Mesenchymal stem cell (in vitro differentiated cells and primary cell): Measurements from ENCODE around the gene ITGAV.

Experiments
- DNase-seq: peaks from one replicate; pipeline ENCODE4 v3.0.0-alpha.2; 2013
- H2AFZ ChIP-seq: one replicate; pipeline ENCODE4 v1.6.1; 2013; ENCODE audit warnings: low read depth, mild to moderate bottlenecking, control low read depth, inconsistent platforms, low read length, moderate library complexity
- H2AK5ac ChIP-seq: 2 replicates; pipeline ENCODE4 v1.6.1; 2013; ENCODE audit warnings: low read length, moderate library complexity, mild to moderate bottlenecking, inconsistent platforms; ENCODE audit not compliant: severe bottlenecking
- H2BK120ac ChIP-seq: one replicate; pipeline ENCODE4 v1.6.1; 2013; ENCODE audit warnings: low read depth, mild to moderate bottlenecking, inconsistent platforms, low read length, moderate library complexity
- H2BK12ac ChIP-seq, 2 experiments: one replicate each; pipeline ENCODE4 v1.6.1; 2013; ENCODE audit warnings: inconsistent platforms in 2 of 2, low read length in 2 of 2, mild to moderate bottlenecking in 2 of 2, moderate library complexity in 2 of 2, control low read depth in 1 of 2
- H2BK15ac ChIP-seq: one replicate; pipeline ENCODE4 v1.6.1; 2013; ENCODE audit warnings: mild to moderate bottlenecking, low read depth, inconsistent platforms; ENCODE audit not compliant: poor library complexity, severe bottlenecking
- H2BK5ac ChIP-seq: 2 replicates; pipeline ENCODE4 v1.6.1; 2013; ENCODE audit warnings: low read depth, mild to moderate bottlenecking, low read length, control low read depth, inconsistent platforms; ENCODE audit not compliant: poor library complexity, severe bottlenecking
- H3K14ac ChIP-seq, 2 experiments: one replicate each; pipeline ENCODE4 v1.6.1; 2013; ENCODE audit warnings: inconsistent platforms in 2 of 2, low read length in 2 of 2, control low read depth in 1 of 2, mild to moderate bottlenecking in 1 of 2, moderate library complexity in 1 of 2
- H3K18ac ChIP-seq, 2 experiments: one replicate each; pipeline ENCODE4 v1.6.1; 2013; ENCODE audit warnings: inconsistent platforms in 2 of 2, low read length in 2 of 2, control low read depth in 1 of 2, low read depth in 1 of 2, mild to moderate bottlenecking in 1 of 2
- H3K23ac ChIP-seq, 2 experiments: one replicate each; pipeline ENCODE4 v1.6.1; 2013; ENCODE audit warnings: inconsistent platforms in 2 of 2, low read length in 2 of 2, mild to moderate bottlenecking in 2 of 2, moderate library complexity in 2 of 2, control low read depth in 1 of 2
- H3K27ac ChIP-seq: 2 replicates; pipeline ENCODE4 v1.5.1; 2013; ENCODE audit warnings: mild to moderate bottlenecking, moderate library complexity, low read length, control low read depth, inconsistent platforms; ENCODE audit not compliant: poor library complexity, severe bottlenecking
- H3K27me3 ChIP-seq, 2 experiments: 2 replicates each; pipeline versions ENCODE4 v1.6.1 to v1.7.0; 2013; ENCODE audit warnings: low read length in 2 of 2, mild to moderate bottlenecking in 2 of 2, moderate library complexity in 2 of 2, control low read depth in 1 of 2, inconsistent platforms in 1 of 2; ENCODE audit not compliant: control insufficient read depth in 1 of 2, insufficient read depth in 1 of 2
- H3K36me3 ChIP-seq, 2 experiments: 2 replicates each; pipeline versions ENCODE4 v1.6.1 to v1.7.0; 2013; ENCODE audit warnings: low read length in 2 of 2, control low read depth in 1 of 2, inconsistent platforms in 1 of 2, low read depth in 1 of 2, mild to moderate bottlenecking in 1 of 2; ENCODE audit not compliant: insufficient read depth in 2 of 2, control insufficient read depth in 1 of 2
- H3K4ac ChIP-seq, 2 experiments: one replicate each; pipeline ENCODE4 v1.6.1; 2013; ENCODE audit warnings: inconsistent platforms in 2 of 2, low read length in 2 of 2, mild to moderate bottlenecking in 2 of 2, moderate library complexity in 2 of 2, control low read depth in 1 of 2, low read depth in 1 of 2
- H3K4me1 ChIP-seq: 2 replicates; pipeline ENCODE4 v1.6.1; 2013; ENCODE audit warnings: low read depth, low read length, control low read depth; ENCODE audit not compliant: control insufficient read depth, insufficient read depth
- H3K4me2 ChIP-seq: 2 replicates; pipeline ENCODE4 v1.6.1; 2013; ENCODE audit warnings: low read length, mild to moderate bottlenecking, inconsistent platforms; ENCODE audit not compliant: poor library complexity, severe bottlenecking
- H3K4me3 ChIP-seq, 2 experiments: 2 replicates each; pipeline versions ENCODE4 v1.5.1 to v1.7.0; 2013; ENCODE audit warnings: low read length in 2 of 2, mild to moderate bottlenecking in 2 of 2, control low read depth in 1 of 2, low read depth in 1 of 2; ENCODE audit not compliant: insufficient read depth in 1 of 2
- H3K79me1 ChIP-seq: replicated peaks from 2 replicates; pipeline ENCODE4 v1.6.1; 2013; ENCODE audit warnings: mild to moderate bottlenecking, control low read depth, low read length, inconsistent platforms; ENCODE audit not compliant: poor library complexity, severe bottlenecking
- H3K9ac ChIP-seq: 2 replicates; pipeline ENCODE4 v1.7.0; 2013; ENCODE audit warnings: mild to moderate bottlenecking, low read length, moderate library complexity
- H3K9me3 ChIP-seq: 2 replicates; pipeline ENCODE4 v1.7.0; 2013; ENCODE audit warnings: mild to moderate bottlenecking, low read length; ENCODE audit not compliant: control insufficient read depth
- H4K8ac ChIP-seq: one replicate; pipeline ENCODE4 v1.6.1; 2013; ENCODE audit warnings: inconsistent platforms, mild to moderate bottlenecking, low read length, moderate library complexity
- H4K91ac ChIP-seq: one replicate; pipeline ENCODE4 v1.6.1; 2013; ENCODE audit warnings: mild to moderate bottlenecking, low read length, inconsistent platforms
- WGBS: methylation state at CpG from one replicate; pipeline ENCODE4 v1.1.7; 2013; ENCODE audit warnings: mixed read lengths; 5-methylcytosine and 5-hydroxymethylcytosine counted together

Gene ITGAV

DNA sequence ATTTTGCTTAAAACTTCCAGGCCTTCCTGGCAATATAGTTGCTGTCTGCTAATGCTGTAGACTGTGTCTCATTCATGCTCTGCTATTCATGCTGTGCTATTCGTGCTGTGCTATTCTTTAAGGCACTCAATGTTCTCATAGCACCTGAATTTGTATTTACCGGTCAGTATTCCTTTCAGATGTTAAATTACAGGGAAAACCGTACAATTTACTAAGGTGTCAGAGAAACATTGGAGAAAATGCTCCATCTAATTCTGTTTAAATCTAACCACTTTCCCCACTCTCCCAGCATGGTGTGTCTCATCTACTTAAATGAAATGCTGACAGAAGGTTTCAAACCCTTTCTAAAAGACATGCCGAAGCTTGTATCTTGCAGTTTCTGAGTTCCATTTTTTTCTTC is 129.0 kb downstream of the ITGAV start:
- Histone ChIP-seq H3K23ac (no peak overlapping the region), H3K9ac (no peak overlapping the region), H2BK5ac (no peak overlapping the region), H3K4ac (no peak overlapping the region), H4K8ac (no peak overlapping the region), H3K27me3 (no peaks in the 10 kb centered on the region), H2BK12ac (no peak overlapping the region), H2AK5ac (no peak overlapping the region), H3K14ac (no peak overlapping the region), H3K27ac (no peak overlapping the region), H3K9me3 (no peaks in the 10 kb centered on the region), H3K36me3 (no peaks in the 10 kb centered on the region), H2AFZ (no peak overlapping the region), H2BK15ac (no peak overlapping the region), H3K4me3 (no peak overlapping the region), H3K79me1 (no peaks in the 10 kb centered on the region), H2BK120ac (no peak overlapping the region), H3K4me2 (no peak overlapping the region), H3K4me1 (no peaks in the 10 kb centered on the region), H3K18ac (no peak overlapping the region), H4K91ac (no peak overlapping the region)
- DNase-seq: no peak
- whole genome bisulfite sequencing: 81% methylated on average over 3 of the region's 4 CpGs

DNA sequence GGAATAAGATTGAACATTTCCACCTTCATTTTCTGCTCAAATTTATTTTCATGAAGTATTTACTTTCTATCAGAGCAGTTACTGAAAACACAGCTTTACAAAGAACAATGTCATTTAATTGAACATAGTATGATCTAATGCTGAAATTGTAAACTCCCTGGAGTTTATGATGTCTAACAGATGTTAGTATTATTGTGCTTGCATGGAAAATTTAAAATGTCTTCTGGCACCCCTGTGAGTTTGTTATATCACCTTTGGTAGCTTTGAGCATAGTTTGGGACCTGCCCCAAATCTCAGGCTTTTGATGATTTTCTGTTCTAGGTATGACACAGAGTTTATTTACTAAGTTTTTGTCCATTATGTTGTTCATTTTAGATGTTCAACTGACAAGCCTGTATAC is 132.1 kb downstream of the ITGAV start:
- DNase-seq: no peak
- Histone ChIP-seq H2BK12ac (no peak overlapping the region), H3K18ac (no peak overlapping the region)

DNA sequence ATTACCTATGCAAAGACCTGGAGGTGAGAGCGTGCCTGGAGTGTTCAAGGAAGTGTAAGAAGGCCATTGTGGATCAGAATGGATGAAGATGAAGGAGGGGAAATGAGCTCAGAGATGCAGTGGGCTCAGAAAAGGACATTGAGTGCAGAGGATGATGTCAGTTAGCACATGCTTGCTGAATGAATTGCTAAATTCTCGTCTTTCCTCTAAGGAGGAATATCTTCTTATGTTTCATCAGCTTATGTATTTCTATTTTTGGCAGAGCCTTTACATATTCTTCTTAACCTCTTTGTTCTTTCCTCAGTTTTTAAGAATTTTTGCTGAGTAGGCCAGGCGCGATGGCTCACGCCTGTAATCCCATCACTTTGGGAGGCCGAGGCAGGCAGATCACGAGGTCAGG is 134.9 kb downstream of the ITGAV start:
- H3K27me3 ChIP-seq: no peaks in the 10 kb centered on the region
- 88% methylated on average over 6 of the region's 7 CpGs for WGBS

More for the DNA sequence above, 132.1 kb downstream of the ITGAV start:
- no peak overlapping the region for H3K23ac ChIP-seq
- H2BK15ac ChIP-seq: no peak overlapping the region
- H2AK5ac ChIP-seq: no peak overlapping the region
- no peaks in the 10 kb centered on the region for H3K27me3 ChIP-seq
- H4K8ac ChIP-seq: no peak overlapping the region
- no peaks in the 10 kb centered on the region for H3K4me1 ChIP-seq
- no peak overlapping the region for H3K4me3 ChIP-seq
- H2AFZ ChIP-seq: no peak overlapping the region
- no peak overlapping the region for H3K27ac ChIP-seq
- H2BK5ac ChIP-seq: no peak overlapping the region
- no peak overlapping the region for H3K4ac ChIP-seq
- H4K91ac ChIP-seq: no peak overlapping the region
- no peaks in the 10 kb centered on the region for H3K9me3 ChIP-seq
- no peak overlapping the region for H3K14ac ChIP-seq
- H3K9ac ChIP-seq: no peak overlapping the region
- H3K4me2 ChIP-seq: no peak overlapping the region
- no peaks in the 10 kb centered on the region for H3K36me3 ChIP-seq
- H3K79me1 ChIP-seq: peaks cover 3% of the 10 kb centered on the region
- no peak overlapping the region for H2BK120ac ChIP-seq

DNA sequence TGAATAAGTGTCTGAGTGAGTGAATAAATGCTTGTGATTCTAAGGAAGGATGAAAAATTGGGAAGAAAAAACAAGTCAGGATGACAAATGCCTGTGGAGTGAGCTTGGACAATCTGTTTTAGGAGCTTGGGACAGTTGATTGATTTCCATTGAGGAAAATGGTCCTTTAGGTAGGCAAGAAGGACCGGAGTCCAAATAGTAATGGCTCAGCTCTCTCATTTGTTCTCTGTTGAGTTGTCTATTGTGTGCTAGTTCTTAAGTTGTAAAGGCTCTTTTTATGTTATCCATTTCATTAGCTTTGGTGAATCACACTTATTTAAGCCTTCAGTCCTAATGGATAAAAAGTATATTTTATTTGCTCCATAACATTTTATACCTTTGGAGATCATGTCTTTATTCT is 135.9 kb downstream of the ITGAV start:
- no peaks in the 10 kb centered on the region for H3K27me3 ChIP-seq

More for the DNA sequence above, 134.9 kb downstream of the ITGAV start:
- Histone ChIP-seq H2BK12ac (no peak overlapping the region), H2BK5ac (no peak overlapping the region), H2AFZ (no peak overlapping the region), H3K79me1 (peaks cover 3% of the 10 kb centered on the region), H2BK15ac (no peak overlapping the region), H3K4me2 (no peak overlapping the region), H3K4me1 (no peaks in the 10 kb centered on the region), H3K36me3 (no peaks in the 10 kb centered on the region), H3K18ac (no peak overlapping the region), H2BK120ac (no peak overlapping the region), H4K91ac (no peak overlapping the region), H2AK5ac (no peak overlapping the region), H3K27ac (no peak overlapping the region), H3K4ac (no peak overlapping the region), H3K23ac (no peak overlapping the region), H3K4me3 (no peak overlapping the region), H3K9ac (no peak overlapping the region), H3K14ac (no peak overlapping the region), H4K8ac (no peak overlapping the region), H3K9me3 (no peaks in the 10 kb centered on the region)
- DNase-seq: no peak

More for the DNA sequence above, 135.9 kb downstream of the ITGAV start:
- Histone ChIP-seq H3K9ac (no peak overlapping the region), H3K4me2 (no peak overlapping the region), H3K23ac (no peak overlapping the region), H3K14ac (no peak overlapping the region), H3K4me1 (no peaks in the 10 kb centered on the region), H2BK15ac (no peak overlapping the region), H3K18ac (no peak overlapping the region), H2BK5ac (no peak overlapping the region), H3K4ac (no peak overlapping the region), H3K4me3 (no peak overlapping the region), H3K9me3 (no peaks in the 10 kb centered on the region), H2AFZ (no peak overlapping the region), H3K36me3 (no peaks in the 10 kb centered on the region), H4K91ac (no peak overlapping the region), H2AK5ac (no peak overlapping the region), H3K27ac (no peak overlapping the region), H3K79me1 (peaks cover 3% of the 10 kb centered on the region), H4K8ac (no peak overlapping the region), H2BK120ac (no peak overlapping the region), H2BK12ac (no peak overlapping the region)
- WGBS: no CpG with 5 or more reads among the region's 1 CpG
- no peak for DNase-seq
